HG02852 (cell line): Measurements from ENCODE around the gene FAM204A.

Experiments
- ATAC-seq: cut with Tn5 transposase; IDR thresholded peaks from one replicate; pipeline ENCODE4 v1.9.1; 2021; ENCODE audit warnings: mild to moderate bottlenecking, moderate library complexity; ENCODE audit not compliant: unreplicated experiment

Gene FAM204A

GRCh38 chr10:118287076-118287806, 54.9 kb downstream of the FAM204A start:
- ATAC-seq: no peak

- no peak for ATAC-seq
Measured at GRCh38 chr10:118286051-118286838, 55.9 kb downstream of the FAM204A start.

- no peak for ATAC-seq
Measured at GRCh38 chr10:118282670-118283069, 59.5 kb downstream of the FAM204A start.

GRCh38 chr10:118278649-118279048, 63.5 kb downstream of the FAM204A start:
- ATAC-seq: no peak

- ATAC-seq: no peak
Measured at GRCh38 chr10:118277871-118278270, 64.3 kb downstream of the FAM204A start.

GRCh38 chr10:118276727-118277126, 65.4 kb downstream of the FAM204A start:
- no peak for ATAC-seq

- ATAC-seq: no peak
Measured at GRCh38 chr10:118276204-118276603, 65.9 kb downstream of the FAM204A start.

GRCh38 chr10:118273662-118274061, 68.5 kb downstream of the FAM204A start:
- ATAC-seq: no peak

GRCh38 chr10:118272767-118273166, 69.4 kb downstream of the FAM204A start:
- ATAC-seq: no peak

- no peak for ATAC-seq
Measured at GRCh38 chr10:118272149-118272721, 69.9 kb downstream of the FAM204A start.

GRCh38 chr10:118271671-118272070, 70.5 kb downstream of the FAM204A start:
- no peak for ATAC-seq

GRCh38 chr10:118266098-118266748, 75.9 kb downstream of the FAM204A start:
- no peak for ATAC-seq

- ATAC-seq: no peak
Measured at GRCh38 chr10:118264838-118265470, 77.2 kb downstream of the FAM204A start.

GRCh38 chr10:118264252-118264651, 77.9 kb downstream of the FAM204A start:
- ATAC-seq: no peak

- ATAC-seq: no peak
Measured at GRCh38 chr10:118262538-118262937, 79.6 kb downstream of the FAM204A start.

GRCh38 chr10:118259288-118259906, 82.7 kb downstream of the FAM204A start:
- ATAC-seq: no peak

GRCh38 chr10:118258285-118258684, 83.8 kb downstream of the FAM204A start:
- ATAC-seq: no peak

GRCh38 chr10:118256825-118257570, 85.1 kb downstream of the FAM204A start:
- ATAC-seq: no peak

GRCh38 chr10:118256209-118256608, 85.9 kb downstream of the FAM204A start:
- no peak for ATAC-seq

GRCh38 chr10:118255355-118255754, 86.8 kb downstream of the FAM204A start:
- no peak for ATAC-seq
